Nucleus accumbens (tissue), 56 donors: ENCODE data around the gene PSMC3IP.
"Not testable (repeated sequence)": the region's sequence is repeated elsewhere in the genome, so short reads cannot be mapped to it uniquely, and the experiment has no call there.

Source experiments
- DNase-seq, 56 donors: peaks; one replicate each; lab custom pipeline; 2025; lab: John Stamatoyannopoulos, UW

The PSMC3IP gene, protein sequence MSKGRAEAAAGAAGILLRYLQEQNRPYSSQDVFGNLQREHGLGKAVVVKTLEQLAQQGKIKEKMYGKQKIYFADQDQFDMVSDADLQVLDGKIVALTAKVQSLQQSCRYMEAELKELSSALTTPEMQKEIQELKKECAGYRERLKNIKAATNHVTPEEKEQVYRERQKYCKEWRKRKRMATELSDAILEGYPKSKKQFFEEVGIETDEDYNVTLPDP

DNA sequence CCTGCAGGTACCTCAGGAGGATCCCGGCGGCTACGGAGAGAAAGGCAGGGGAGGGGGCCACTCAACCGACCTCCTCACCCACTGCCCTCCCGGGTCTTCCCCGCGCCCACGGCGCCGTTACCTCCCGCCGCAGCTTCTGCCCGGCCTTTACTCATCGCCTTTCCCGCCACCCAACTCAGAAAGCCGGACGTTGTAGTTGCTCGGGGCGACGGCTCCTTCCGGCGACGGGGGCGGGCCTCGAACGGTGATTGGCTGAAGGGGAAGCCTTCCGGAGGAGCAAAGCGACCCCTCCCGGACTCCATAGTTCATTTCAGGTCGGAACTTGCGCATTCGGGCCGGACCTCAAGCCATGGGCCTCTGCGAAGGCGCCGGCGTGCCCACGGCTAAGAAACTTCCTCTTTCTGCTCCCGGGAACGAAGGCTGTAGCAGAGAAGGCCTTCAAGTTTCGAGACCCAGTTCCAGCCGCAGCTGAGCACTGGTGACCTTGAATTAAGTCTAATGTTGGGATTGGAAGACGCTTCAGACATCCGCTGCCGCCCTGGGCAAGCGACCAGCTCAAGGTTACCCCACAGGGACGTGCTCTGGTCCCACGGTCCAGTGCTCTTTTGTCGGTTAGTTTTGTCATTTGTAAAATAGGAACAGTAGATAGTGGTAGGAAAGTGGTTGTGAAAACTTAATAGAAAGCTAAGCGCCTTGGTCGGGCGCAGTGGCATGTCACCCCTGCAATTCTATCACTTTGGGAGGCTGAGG, at the start of gene PSMC3IP:
TSS of gene PSMC3IP (minus strand) at position 198 of the 750 bp plus-strand sequence. CDS start at position 155, 43 bp downstream.
- peak; percentile 53 to 97 (median 90) for DNase-seq

DNA sequence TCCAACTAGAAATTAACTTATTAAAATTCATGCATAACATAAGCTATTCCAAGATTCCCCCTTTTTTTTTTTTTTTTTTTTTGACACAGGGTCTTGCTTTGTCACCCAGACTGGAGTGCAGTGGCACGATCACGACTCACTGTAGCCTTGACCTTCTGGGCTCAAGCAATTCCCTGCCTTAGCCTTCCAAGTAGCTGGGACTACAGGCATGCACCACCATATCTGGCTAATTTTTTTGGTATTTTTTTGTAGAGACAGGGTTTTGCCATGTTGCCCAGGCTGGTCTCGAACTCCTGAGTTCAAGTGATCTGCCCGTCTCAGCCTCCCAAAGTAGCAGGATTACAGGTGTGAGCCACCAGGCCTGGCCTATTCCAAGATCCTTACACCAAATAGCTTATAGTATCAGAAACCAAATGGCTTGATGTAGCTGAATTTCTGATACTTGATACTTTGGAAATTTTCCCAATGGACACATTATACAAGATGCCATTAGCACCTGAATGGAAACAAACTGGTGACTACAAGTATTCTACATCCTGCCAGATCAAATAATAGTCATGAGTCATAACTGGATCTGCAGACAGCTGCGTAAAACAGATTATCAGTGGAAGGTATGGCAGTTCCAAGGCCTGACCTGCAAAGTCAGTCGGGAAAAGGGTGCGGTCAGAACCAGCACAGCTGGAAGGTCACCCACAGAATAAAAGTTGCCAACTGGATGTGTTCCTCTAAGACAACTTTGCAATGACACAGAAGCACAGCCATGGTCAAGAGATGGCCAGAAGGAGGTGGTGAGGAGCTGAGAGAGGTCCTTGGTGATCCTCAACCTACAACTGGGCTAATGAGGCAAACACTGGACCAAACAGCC, 46.4 kb upstream of the PSMC3IP start:
- no peak for DNase-seq

DNA sequence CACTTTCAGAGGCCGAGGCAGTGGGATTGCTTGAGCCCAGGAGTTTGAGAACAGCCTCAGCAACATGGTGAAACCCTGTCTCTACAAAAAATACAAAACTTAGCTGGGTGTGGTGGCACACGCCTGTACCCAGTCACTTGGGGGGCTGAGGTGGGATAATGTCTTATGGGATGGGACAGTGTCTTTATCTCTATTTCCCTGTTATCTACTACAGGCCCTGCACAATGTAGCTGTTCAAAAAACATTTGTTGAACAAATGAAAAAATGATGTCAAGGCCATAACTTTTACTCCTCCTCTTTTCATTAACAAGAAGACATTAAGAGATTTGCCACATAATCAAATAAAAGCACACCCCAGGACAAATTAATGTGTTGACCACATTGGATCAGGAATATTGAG, 45.7 kb upstream of the PSMC3IP start:
- DNase-seq, result no peak

DNA sequence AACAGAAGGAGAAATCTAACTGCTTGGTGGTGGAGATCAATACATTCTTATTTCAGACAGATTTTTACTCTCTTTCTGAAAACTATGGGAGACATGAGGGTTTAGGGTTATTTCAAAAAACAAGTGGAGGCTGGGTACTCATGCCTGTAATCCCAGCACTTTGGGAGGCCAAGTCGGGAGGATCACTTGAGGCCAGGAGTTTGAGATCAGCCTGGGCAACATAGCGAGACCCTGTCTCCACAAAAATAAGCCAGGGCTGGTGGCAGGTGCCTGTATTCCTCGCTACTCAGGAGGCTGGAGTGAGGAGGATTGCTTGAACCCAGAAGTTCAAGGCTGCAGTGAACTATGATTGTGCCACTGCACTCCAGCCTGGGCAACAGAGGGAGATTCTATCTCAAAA, 44.5 kb upstream of the PSMC3IP start:
- not testable (repeated sequence) for DNase-seq

DNA sequence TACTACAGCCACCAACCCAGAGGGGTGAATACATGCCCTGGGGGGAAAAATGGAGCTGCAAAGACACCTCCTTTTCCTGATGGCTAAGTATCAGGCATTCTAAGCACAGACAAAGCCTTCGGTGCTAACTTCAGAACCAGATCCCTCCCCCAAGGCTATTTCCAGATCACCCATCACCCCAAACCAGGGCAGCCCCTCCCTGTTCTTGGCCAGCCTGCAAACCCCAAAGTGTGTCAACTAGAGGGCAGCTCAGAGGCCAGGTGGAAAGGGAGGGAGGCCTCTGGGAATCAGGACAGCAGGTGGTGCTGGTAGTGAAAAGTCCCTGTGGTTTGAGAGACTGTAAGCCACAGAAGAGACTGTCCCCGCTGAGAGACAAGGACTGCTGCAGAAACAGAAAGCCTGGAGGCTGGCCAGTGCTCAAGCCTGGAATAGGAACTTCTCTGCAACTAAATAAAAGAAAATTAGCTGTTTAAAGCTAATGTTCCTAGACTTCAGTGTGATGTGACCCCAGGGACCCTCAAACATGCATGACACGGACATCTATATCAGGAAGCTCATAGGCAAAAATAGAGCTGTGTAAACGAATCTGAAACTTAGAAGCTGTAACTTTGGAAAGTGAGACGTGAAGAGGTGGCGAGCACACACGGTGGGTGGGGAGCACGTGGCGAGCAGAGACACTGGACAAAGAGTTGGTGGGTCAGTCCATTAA, 41.1 kb upstream of the PSMC3IP start:
- peak in 7 of 56 donors; percentile 1 to 12 (median 4) for DNase-seq

DNA sequence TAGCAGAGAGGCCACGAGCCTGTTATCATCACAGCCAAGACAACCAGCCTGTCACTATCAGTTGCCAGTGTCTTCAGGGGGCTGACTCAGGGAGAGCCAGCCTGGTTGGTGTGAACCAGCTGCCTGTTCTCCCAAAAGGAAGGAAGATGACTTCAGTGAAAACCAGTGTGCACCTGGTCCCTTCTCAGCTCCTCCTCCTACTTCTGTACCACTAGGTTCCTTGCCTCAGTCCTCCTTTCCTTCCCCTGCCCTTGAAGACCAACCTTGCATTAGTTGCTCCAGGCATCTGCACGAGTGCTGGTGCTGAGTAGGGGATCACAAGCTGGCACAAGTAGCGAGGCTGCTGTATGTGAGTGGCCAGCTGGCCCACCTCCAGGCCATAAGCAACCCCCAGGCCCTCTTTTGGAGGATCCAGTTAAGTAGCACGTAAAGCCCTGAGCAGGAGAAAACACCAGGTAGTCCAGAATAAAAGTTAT, 40.5 kb upstream of the PSMC3IP start:
- no peak for DNase-seq

DNA sequence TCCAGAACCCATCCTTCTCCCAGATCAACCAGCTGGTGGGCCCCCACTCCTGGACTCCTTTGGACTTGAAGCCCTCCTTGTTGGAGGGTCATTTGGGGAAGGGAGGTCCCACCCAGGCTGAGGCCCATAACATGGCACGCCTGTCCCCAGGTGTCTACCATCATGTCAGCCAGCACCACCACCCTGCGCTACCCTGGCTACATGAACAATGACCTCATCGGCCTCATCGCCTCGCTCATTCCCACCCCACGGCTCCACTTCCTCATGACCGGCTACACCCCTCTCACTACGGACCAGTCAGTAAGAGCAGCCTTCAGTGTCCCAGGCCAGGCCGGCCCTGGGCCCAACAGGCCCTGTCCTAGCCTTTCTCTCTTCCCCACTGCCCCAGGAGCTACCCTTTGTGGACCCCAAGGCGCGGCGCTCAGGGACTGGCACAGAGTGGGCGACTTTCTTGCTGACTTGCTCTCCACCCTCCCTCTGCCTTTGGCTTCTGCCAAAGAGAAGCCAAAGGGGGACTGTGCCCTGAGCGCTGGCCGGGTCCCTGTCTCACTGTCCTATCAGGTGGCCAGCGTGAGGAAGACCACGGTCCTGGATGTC, 36.3 kb upstream of the PSMC3IP start:
- no peak for DNase-seq

DNA sequence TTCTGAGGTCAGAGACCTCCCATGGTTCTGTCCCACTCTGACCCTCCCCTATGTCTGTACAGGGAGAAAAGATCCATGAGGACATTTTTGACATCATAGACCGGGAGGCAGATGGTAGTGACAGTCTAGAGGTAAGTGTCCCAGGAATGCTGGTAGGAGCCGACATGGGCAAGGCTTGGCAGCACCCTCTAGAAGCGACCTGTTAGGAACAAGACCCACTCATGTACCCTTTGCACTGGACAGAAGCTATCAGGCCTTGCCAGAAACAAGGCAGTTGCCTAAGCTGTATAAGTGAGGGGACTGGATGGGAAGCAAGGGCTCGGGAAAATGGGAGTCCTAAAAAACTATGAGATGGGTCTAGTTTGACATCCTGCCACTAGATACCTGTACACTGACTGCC, 34.5 kb upstream of the PSMC3IP start:
- no peak for DNase-seq

DNA sequence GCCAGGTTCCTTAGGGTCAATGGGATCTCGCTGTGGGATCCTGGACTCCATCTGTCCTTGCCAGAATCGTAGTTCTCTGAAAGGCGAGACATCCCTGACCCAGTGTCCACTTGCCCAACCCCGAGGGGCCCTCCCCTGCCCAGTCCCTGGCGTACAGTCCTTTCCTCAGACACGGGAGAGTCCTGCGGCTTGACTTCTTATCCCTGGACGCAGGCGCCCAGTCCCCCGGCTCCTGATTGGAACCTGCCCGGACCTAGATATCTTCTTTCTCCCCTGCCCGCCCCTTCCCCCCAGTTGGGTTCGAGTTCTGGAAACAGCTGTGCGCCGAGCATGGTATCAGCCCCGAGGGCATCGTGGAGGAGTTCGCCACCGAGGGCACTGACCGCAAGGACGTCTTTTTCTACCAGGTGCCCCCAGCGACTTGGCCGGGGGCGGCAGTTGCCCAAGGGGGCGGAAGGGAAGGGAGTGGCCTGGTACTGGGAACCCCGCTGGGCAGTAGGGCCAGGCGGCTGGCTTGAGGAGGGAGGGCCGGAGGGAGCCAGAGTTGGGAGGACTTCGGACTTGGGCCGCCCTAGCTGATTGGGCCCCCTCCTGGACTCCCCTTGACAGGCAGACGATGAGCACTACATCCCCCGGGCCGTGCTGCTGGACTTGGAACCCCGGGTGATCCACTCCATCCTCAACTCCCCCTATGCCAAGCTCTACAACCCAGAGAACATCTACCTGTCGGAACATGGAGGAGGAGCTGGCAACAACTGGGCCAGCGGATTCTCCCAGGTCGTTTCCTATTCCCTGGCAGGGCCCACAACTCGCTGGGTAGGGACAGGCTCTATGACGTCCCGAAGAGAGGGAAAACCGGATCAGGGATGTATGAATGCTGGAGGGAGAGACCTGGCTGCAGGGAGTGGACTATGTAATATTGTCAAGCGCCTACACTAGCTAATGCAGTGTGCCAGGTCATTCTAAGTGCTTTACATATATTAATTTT, 32.6 kb upstream of the PSMC3IP start:
- DNase-seq, result peak in 12 of 56 donors; percentile 16 to 69 (median 42)

DNA sequence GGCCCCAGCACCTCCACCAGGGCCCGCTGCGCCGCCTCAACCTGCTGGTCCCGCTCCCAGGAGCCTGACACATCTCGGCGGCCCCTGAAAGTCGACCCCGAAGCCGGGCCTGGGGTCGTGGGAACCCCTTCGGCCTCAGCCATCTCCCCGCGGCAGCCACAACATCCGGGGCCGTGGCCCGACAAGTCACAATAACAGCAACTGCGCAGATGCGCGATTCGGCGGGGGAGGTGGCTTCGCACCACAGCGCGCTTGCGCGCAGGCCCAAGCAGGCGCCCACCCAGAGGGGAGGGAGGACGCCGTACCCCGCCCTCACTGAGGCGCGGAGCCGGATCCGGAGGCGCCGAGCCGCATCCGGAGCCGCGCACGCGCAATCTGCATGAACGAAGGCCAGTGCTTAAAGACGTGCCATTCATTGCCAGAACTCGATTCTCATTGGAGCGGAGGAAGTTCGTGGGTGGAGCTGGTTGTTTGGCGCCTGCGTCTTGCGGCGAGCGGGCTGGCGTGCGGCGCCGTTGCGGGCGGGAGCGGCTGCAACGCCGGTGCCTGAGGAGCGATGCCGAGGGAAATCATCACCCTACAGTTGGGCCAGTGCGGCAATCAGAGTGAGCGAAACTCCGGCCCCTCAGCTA, 31.8 kb upstream of the PSMC3IP start, which contains the start of the genes RETREG3 and TUBG1:
TSS of gene RETREG3 (minus strand) at position 193 of the 632 bp plus-strand sequence. CDS start at position 143, 50 bp downstream.
TSS of gene TUBG1 (plus strand) at position 502 of the 632 bp plus-strand sequence. CDS start at position 557, 55 bp downstream.
- DNase-seq, result peak; percentile 81 to 100 (median 98)

DNA sequence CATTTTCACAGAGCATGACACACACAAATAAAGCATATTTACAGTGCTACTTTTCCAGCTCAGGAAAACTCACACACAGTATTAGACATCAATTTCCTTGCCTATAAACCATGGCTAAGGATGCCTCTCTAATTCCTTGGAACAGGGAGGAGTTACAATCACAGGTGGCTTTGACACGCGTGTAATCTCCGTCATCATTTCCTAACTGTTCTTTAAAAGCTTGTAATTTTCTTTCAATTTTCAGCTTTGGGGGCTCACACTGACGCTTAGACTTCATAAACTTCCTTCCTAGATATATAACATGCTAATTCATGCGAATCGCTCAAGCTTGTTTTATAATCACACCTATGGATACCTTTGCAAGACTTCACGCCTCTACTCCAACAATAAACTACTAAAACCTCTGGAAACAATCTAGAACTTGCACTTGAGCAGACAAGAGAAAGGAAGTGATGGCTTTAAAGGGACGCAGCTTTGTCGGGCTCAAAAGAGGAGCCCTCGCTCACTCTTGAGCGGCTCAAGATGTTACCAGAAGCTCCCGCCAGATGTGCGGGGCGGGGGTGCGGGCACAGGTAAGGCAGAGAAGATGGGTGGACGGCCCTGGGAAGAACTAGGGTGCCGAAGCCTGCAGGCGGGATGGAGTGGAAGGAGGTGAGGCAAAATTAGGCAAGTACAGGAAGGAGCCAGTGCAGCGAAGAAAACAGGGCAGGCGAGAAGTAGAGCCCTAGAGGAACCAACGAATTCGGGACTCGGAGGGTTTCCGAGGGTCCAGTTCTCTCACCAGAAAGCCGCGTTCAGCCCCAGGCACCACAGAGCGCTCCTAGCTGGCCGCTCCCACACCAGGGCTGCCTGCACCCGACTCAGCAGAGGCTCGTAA, 31.0 kb upstream of the PSMC3IP start:
- DNase-seq, result peak in 10 of 56 donors; percentile 35 to 72 (median 52)

DNA sequence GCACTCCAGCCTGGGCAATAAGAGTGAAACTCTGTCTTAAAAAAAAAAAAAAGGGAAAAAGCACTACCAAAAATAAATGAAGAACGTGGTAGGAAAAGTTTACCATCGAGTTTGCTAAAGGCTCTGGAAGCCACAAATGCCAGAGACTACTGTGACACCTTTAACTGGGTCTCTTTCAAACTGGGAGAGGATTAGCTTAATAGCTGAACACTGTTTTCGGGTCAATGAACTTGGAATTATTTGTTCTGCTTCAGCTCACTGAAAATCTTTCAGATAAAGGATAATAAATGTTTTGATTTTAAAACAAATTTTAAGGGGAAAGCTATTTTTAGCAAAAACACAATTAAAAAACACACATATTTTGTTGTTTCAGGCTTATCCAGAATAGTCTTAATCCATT, 30.2 kb upstream of the PSMC3IP start:
- DNase-seq, result no peak

DNA sequence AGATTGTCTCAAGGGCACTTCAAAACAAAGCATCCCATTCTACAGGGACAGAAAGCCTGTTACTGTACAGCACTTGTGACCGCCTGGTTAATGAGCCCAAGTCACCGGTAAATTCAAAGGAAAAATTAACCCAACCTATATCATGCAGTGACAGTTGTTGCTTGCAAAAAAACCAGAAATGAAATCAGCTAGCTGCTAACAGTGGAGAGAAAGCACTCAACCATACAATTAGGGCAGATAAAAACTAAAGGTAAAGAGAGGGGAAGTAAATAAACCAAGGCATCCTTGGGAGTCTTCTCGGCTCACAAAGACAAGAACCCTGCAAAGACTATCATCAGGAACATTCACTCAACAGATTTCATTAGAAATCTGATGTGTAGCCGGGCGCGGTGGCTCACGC, 25.8 kb upstream of the PSMC3IP start:
- no peak for DNase-seq

DNA sequence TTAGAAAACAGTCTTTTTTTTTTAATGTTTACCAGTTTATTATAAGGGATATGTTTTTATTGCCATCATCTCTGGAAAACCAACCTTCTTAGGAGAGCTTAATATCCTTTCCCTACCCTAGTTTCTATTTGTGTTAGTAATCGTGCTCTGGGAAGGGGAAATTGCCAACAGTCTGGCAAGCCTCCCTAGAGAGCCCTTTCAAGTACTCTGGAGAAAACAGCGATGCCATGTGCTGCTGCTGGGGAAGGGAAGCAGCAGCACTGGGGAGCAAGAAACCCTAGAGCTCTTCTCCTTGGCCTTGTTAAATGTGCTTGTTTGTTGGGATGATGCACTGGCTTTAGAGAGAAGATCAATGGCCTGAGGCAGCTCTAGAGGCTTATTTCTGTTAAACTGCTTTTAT, 21.4 kb upstream of the PSMC3IP start:
- peak in 16 of 56 donors; percentile 0 to 51 (median 9) for DNase-seq

DNA sequence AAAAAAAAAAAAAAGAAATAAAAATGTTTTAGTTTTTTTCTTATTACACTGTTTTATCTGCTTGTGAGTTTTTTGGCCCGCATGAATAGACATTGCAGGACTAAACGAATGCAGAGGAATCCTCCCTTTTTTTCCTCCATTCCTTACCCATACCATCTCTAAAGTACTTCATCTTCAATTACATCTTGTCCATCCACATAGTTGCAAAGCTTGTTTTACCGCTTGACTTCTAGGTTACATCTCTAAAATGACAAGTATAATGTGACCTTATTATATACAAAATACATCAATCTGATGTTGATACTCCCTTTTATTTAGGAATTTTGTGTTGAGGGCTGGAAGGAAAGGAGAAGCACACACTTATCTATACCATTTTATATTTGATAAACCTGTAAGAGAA, 18.9 kb upstream of the PSMC3IP start:
- no peak for DNase-seq

DNA sequence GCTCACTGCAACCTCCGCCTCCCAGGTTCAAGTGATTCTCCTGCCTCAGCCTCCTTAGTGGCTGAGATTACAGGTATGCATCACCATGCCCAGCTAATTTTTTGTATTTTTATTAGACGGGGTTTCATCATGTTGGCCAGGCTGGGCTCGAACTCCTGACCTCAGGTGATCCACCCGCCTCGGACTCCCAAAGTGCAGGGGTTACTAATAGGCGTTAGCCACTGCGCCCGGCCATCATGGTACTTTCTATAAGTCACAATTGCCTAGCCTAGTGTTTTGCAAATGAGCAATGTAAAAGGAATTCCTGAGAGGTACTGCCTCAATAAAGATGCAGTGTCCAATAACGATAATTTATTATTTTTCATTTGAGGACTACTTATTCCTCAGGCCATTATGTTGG, 13.9 kb upstream of the PSMC3IP start:
- DNase-seq, result no peak

DNA sequence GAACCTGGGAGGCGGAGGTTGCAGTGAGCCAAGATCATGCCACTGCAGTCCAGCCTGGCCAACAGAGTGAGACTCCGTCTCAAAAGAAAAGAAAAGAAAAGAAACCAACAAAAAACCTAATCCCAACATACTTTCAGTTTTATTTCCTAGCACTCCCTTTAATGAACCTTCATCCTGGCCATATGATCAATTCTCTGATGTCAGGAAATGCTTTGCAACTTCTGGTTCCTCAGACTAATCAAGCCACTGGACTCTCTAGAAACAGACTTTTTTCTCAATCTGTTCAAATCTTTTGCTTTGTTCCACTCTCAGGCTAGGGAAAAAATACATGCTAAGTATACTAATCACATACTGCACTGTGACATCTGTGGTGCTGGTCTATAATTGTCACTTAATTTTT, 13.4 kb upstream of the PSMC3IP start:
- no peak for DNase-seq
